Peyer's patch (tissue), 4 donors: ENCODE data around the gene RPS3. TPM values are rescaled to one million over a fixed set of nuclear protein-coding genes. Genes with fewer than 3 reads are reported as not detected.
"Not testable (repeated sequence)": the region's sequence is repeated elsewhere in the genome, so short reads cannot be mapped to it uniquely, and the experiment has no call there.

ENCODE experiments used
- DNase-seq, 3 donors: peaks; one replicate each; pipeline ENCODE4 v3.0.0-alpha.2; 2017 to 2019
- H3K27ac ChIP-seq, 4 donors: fragments of 200-600 bp; sonication (generic); one replicate each; pipeline ENCODE4 v1.5.1; 2016 to 2019
- H3K27me3 ChIP-seq, 2 donors: fragments of 200-600 bp; sonication (generic); one replicate each; pipeline ENCODE4 v1.5.1; 2019
- H3K36me3 ChIP-seq, 3 donors: fragments of 200-600 bp; sonication (generic); one replicate each; pipeline ENCODE4 v1.5.1; 2016 to 2019
- H3K4me1 ChIP-seq, 4 donors: fragments of 200-600 bp; sonication (generic); one replicate each; pipeline ENCODE4 v1.5.1; 2016 to 2019
- H3K4me3 ChIP-seq, 4 donors: fragments of 200-600 bp; sonication (generic); 1 replicate in 3 of 4; 2 replicates in 1 of 4; pipeline ENCODE4 v1.5.1; 2016 to 2019; ENCODE audit warnings: mild to moderate bottlenecking in 1 of 4
- H3K9me3 ChIP-seq, 4 donors: fragments of 200-600 bp; sonication (generic); one replicate each; pipeline ENCODE4 v1.5.1; 2016 to 2019; ENCODE audit warnings: mild to moderate bottlenecking in 1 of 4
- CTCF ChIP-seq, 6 experiments: fragments of 450-650 bp in 4 of 6; fragments of 200-600 bp in 2 of 6; sonication (generic) in 1 of 6; IDR thresholded peaks; one replicate each; pipeline ENCODE4 v1.5.1; 2017 to 2019; ENCODE audit warnings: antibody characterized with exemption in 6 of 6, mild to moderate bottlenecking in 3 of 6, moderate library complexity in 1 of 6
- POLR2A ChIP-seq, 2 donors: fragments of 450-650 bp; IDR thresholded peaks; one replicate each; pipeline ENCODE4 v1.5.1; 2017; ENCODE audit warnings: antibody characterized with exemption in 2 of 2, mild to moderate bottlenecking in 2 of 2, moderate library complexity in 2 of 2
- total RNA-seq, 4 donors: library from RNA; depleted of rRNA; stranded (reverse); fragments of >200 nt; gene quantifications; one replicate each; pipeline ENCODE4 v1.1.0, GENCODE V29; 2016

Gene RPS3
- total RNA-seq, 4 donors from 2014 or later: 505 to 1,121 (median 614) TPM

- Histone ChIP-seq H3K36me3 (no peaks in the 10 kb centered on the region), H3K27me3 (no peaks in the 10 kb centered on the region), H3K27ac (peak overlapping the region; percentile 81 to 95 (median 90)), H3K9me3 (no peaks in the 10 kb centered on the region), H3K4me1 (peaks cover under 1 to 51% (median 7%) of the 10 kb centered on the region in 4 donors), H3K4me3 (peak overlapping the region; percentile 58 to 88 (median 69))
- peak in 1 of 2 donors; percentile 42 for TF ChIP-seq POLR2A (IDR thresholded peaks at IDR 0.05)
- TF ChIP-seq CTCF (IDR thresholded peaks at IDR 0.05): peak in 3 of 6 experiments; percentile 21 to 29 (median 29)
- peak; percentile 59 to 90 (median 84) for DNase-seq
Measured at GRCh38 chr11:75351791-75352587, 47.3 kb upstream of the RPS3 start.

GRCh38 chr11:75352588-75353206, 46.6 kb upstream of the RPS3 start:
- DNase-seq: no peak
- Histone ChIP-seq H3K4me1 (peaks cover 0 to 43% (median 4%) of the 10 kb centered on the region in 4 donors), H3K9me3 (no peaks in the 10 kb centered on the region), H3K4me3 (peak overlapping the region; percentile 58 to 88 (median 69)), H3K27me3 (no peaks in the 10 kb centered on the region), H3K27ac (peak overlapping the region; percentile 81 to 95 (median 90)), H3K36me3 (no peaks in the 10 kb centered on the region)
- TF ChIP-seq POLR2A (IDR thresholded peaks at IDR 0.05) (no peak), CTCF (IDR thresholded peaks at IDR 0.05) (no peak)

GRCh38 chr11:75355051-75355450, 44.3 kb upstream of the RPS3 start:
- Histone ChIP-seq H3K27ac (no peak overlapping the region), H3K4me3 (no peak overlapping the region), H3K4me1 (peaks cover 0 to 20% (median 4%) of the 10 kb centered on the region in 4 donors), H3K36me3 (no peaks in the 10 kb centered on the region), H3K27me3 (no peaks in the 10 kb centered on the region), H3K9me3 (no peaks in the 10 kb centered on the region)
- TF ChIP-seq POLR2A (IDR thresholded peaks at IDR 0.05) (no peak), CTCF (IDR thresholded peaks at IDR 0.05) (no peak)
- DNase-seq: no peak

- DNase-seq: no peak
- no peak overlapping the region for H3K27ac ChIP-seq
- no peak overlapping the region for H3K4me3 ChIP-seq
- H3K9me3 ChIP-seq: no peaks in the 10 kb centered on the region
- TF ChIP-seq POLR2A (IDR thresholded peaks at IDR 0.05) (no peak), CTCF (IDR thresholded peaks at IDR 0.05) (no peak)
- H3K27me3 ChIP-seq: no peaks in the 10 kb centered on the region
- no peaks in the 10 kb centered on the region for H3K36me3 ChIP-seq
- H3K4me1 ChIP-seq: peaks cover 0 to 10% (median 4%) of the 10 kb centered on the region in 4 donors
Measured at GRCh38 chr11:75356613-75357012, 42.7 kb upstream of the RPS3 start.

- H3K9me3 ChIP-seq, H3K36me3 ChIP-seq, H3K4me1 ChIP-seq, H3K4me3 ChIP-seq, H3K27me3 ChIP-seq, DNase-seq, H3K27ac ChIP-seq: not testable (repeated sequence)
Measured at GRCh38 chr11:75362285-75362684, 37.0 kb upstream of the RPS3 start.

- TF ChIP-seq POLR2A (IDR thresholded peaks at IDR 0.05) (no peak), CTCF (IDR thresholded peaks at IDR 0.05) (no peak)
- H3K4me3 ChIP-seq: no peak overlapping the region
- H3K9me3 ChIP-seq: no peaks in the 10 kb centered on the region
- no peaks in the 10 kb centered on the region for H3K36me3 ChIP-seq
- DNase-seq: no peak
- peak overlapping the region in 1 of 4 donors; percentile 18 for H3K27ac ChIP-seq
- no peaks in the 10 kb centered on the region for H3K27me3 ChIP-seq
- H3K4me1 ChIP-seq: no peaks in the 10 kb centered on the region
Measured at GRCh38 chr11:75365711-75366181, 33.6 kb upstream of the RPS3 start.

- not testable (repeated sequence) for H3K4me1 ChIP-seq, H3K9me3 ChIP-seq, H3K27ac ChIP-seq, H3K27me3 ChIP-seq, H3K36me3 ChIP-seq, H3K4me3 ChIP-seq, DNase-seq
Measured at GRCh38 chr11:75366826-75367225, 32.5 kb upstream of the RPS3 start.
